Glutamatergic neuron (in vitro differentiated cells): ENCODE data around the gene FAM89A. TPM values are rescaled to one million over a fixed set of nuclear protein-coding genes. Genes with fewer than 3 reads are reported as not detected.
"Not testable (repeated sequence)": the region's sequence is repeated elsewhere in the genome, so short reads cannot be mapped to it uniquely, and the experiment has no call there.

ENCODE experiments used
- DNase-seq: peaks from one replicate; pipeline ENCODE4 v3.0.0; 2022
- H3K27ac Mint-ChIP-seq: one replicate; pipeline ENCODE4 v1.8.0; 2020; ENCODE audit warnings: mild to moderate bottlenecking, mixed read lengths, inconsistent platforms; ENCODE audit not compliant: unreplicated experiment
- H3K27me3 Mint-ChIP-seq: one replicate; pipeline ENCODE4 v1.8.0; 2020; ENCODE audit warnings: mild to moderate bottlenecking, moderate library complexity, mixed read lengths, inconsistent platforms; ENCODE audit not compliant: unreplicated experiment
- H3K36me3 Mint-ChIP-seq: one replicate; pipeline ENCODE4 v1.8.0; 2020; ENCODE audit warnings: mild to moderate bottlenecking, mixed read lengths, inconsistent platforms; ENCODE audit not compliant: unreplicated experiment
- H3K4me1 Mint-ChIP-seq: one replicate; pipeline ENCODE4 v1.8.0; 2020; ENCODE audit warnings: mild to moderate bottlenecking, low read depth, mixed read lengths, inconsistent platforms; ENCODE audit not compliant: unreplicated experiment
- H3K4me3 Mint-ChIP-seq: one replicate; pipeline ENCODE4 v1.8.0; 2020; ENCODE audit warnings: mild to moderate bottlenecking, mixed read lengths, inconsistent platforms; ENCODE audit not compliant: unreplicated experiment
- H3K9me3 Mint-ChIP-seq: one replicate; pipeline ENCODE4 v1.8.0; 2020; ENCODE audit warnings: mild to moderate bottlenecking, moderate library complexity, mixed read lengths, inconsistent platforms; ENCODE audit not compliant: unreplicated experiment
- total RNA-seq: library from RNA; stranded (reverse); fragmentation: NEBNext Ultra II Directional; extraction: Animal tissue kit (Norgen Biotek cat#: 25700); gene quantifications from one replicate; pipeline ENCODE4 v1.2.1, GENCODE V29; 2021; ENCODE audit not compliant: unreplicated experiment
- TF ChIP-seq, protein P1 (sequence below): fragments of 200-600 bp; sonication (generic); IDR thresholded peaks from one replicate; pipeline ENCODE4 v1.5.0; 2021; ENCODE audit not compliant: partially characterized antibody, unreplicated experiment

The FAM89A gene
- total RNA-seq, 1 donor from 2014 or later: 6.4 TPM

DNA sequence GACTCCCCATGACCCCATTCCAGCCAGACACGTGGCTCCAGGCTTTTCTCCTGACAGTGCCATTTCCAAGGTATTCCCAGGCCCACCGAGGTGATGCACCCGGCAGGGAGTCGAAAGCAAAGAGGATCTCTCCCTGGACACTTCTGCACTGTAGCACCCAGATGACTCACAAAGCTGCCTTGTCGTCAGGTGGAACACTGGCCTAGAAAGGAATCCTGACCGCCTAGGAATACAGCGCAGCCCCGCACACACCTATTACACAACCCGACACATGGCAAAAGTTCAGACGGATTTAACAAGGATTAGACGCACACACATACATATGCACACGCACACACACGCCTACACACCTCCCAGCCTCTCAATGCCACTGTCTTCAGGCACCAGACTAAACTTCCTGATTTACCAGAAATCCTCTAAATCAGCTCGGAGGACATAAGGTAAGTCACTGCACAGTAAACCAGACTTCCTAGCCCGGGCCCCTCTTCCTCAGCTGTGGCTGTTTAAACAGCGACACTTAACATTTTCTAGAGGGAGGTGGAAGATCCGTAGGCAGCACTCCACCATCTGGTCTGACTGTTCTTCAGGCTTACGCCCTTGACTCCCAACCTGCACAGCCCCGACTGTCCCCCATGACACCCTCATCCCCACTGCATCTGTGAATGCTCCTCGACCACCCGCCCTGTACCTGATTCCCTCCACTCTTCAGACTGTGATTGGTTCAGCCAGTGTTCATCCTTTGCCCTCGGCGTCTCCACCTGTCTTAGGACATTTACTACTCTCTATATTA is 12.7 kb downstream of the FAM89A start:
- no peak overlapping the region for H3K27ac Mint-ChIP-seq

DNA sequence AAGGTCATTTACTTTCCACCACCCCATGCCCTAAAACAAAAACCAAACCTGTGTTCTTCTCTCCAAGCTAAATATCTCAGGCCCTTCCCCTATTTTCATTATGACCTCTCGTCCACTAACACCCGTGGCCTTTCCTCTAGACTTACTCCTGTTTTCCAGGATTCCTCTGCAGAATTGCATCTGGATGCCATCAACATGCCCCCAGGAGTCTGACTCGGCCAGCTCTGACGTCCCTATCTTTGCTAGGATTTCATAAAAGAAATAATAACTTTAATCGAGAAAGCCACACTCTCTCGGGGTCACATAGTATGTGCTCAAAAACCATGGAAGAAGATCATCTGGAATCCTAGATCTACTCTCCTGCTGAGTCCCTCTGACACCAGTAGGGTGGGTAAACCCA is 13.5 kb downstream of the FAM89A start:
- Mint-ChIP-seq H3K9me3 (no peaks in the 10 kb centered on the region), H3K4me3 (no peak overlapping the region), H3K36me3 (peaks cover 9% of the 10 kb centered on the region), H3K27ac (no peak overlapping the region), H3K4me1 (no peaks in the 10 kb centered on the region), H3K27me3 (peaks cover 5% of the 10 kb centered on the region)
- TF ChIP-seq, protein P1, sequence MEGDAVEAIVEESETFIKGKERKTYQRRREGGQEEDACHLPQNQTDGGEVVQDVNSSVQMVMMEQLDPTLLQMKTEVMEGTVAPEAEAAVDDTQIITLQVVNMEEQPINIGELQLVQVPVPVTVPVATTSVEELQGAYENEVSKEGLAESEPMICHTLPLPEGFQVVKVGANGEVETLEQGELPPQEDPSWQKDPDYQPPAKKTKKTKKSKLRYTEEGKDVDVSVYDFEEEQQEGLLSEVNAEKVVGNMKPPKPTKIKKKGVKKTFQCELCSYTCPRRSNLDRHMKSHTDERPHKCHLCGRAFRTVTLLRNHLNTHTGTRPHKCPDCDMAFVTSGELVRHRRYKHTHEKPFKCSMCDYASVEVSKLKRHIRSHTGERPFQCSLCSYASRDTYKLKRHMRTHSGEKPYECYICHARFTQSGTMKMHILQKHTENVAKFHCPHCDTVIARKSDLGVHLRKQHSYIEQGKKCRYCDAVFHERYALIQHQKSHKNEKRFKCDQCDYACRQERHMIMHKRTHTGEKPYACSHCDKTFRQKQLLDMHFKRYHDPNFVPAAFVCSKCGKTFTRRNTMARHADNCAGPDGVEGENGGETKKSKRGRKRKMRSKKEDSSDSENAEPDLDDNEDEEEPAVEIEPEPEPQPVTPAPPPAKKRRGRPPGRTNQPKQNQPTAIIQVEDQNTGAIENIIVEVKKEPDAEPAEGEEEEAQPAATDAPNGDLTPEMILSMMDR: no peak
- DNase-seq: no peak

More for the DNA sequence above, 12.7 kb downstream of the FAM89A start:
- Mint-ChIP-seq H3K27me3 (peaks cover 5% of the 10 kb centered on the region), H3K36me3 (peaks cover 8% of the 10 kb centered on the region), H3K4me1 (no peaks in the 10 kb centered on the region), H3K9me3 (no peaks in the 10 kb centered on the region), H3K4me3 (no peak overlapping the region)
- TF ChIP-seq, protein P1: no peak
- no peak for DNase-seq

DNA sequence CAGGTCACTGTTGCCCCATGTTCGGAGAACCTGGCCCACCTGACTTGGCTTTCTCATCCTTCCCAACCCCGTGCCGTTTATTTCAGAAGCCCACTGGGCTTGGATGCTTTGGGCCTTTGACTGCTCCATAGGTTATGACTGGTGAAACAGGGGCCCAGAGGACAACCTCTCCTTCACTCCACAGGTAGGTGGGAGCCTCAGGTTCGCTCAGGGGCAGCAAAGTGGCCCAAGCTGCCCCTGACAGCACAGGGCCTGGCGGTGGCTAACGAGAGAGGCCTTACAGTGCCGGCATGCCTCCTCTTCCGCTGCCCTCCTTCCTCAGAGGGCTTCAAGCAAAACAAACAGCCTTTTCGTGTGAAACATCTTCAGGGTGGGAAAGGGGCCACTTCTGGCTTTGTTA is 16.9 kb downstream of the FAM89A start:
- DNase-seq: no peak
- H3K27me3 Mint-ChIP-seq: peaks cover 2% of the 10 kb centered on the region

DNA sequence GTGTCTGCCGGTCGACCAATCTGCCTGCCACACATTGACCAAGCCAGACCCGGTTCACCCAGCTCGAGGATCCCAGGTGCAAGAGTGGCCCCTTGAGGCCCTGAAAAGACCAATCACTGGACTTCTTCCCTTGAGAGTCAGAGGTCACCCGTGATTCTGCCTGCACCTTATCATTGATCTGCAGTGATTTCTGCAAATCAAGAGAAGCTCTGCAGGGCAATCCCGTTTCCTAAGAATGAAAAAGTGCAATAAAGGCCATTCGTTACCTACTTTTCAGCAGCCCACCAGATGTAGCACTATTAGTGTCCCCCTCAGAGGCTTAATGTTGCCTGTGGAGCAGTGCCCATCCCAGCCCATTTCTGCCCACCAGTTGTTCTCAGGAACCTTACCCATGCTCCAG is 17.5 kb downstream of the FAM89A start:
- not testable (repeated sequence) for H3K36me3 Mint-ChIP-seq, H3K4me1 Mint-ChIP-seq, H3K9me3 Mint-ChIP-seq, DNase-seq, H3K4me3 Mint-ChIP-seq, H3K27ac Mint-ChIP-seq, H3K27me3 Mint-ChIP-seq

More for the DNA sequence above, 16.9 kb downstream of the FAM89A start:
- Mint-ChIP-seq H3K36me3 (peaks cover 9% of the 10 kb centered on the region), H3K4me3 (no peak overlapping the region), H3K4me1 (no peaks in the 10 kb centered on the region), H3K9me3 (no peaks in the 10 kb centered on the region), H3K27ac (no peak overlapping the region)
- TF ChIP-seq, protein P1: no peak

DNA sequence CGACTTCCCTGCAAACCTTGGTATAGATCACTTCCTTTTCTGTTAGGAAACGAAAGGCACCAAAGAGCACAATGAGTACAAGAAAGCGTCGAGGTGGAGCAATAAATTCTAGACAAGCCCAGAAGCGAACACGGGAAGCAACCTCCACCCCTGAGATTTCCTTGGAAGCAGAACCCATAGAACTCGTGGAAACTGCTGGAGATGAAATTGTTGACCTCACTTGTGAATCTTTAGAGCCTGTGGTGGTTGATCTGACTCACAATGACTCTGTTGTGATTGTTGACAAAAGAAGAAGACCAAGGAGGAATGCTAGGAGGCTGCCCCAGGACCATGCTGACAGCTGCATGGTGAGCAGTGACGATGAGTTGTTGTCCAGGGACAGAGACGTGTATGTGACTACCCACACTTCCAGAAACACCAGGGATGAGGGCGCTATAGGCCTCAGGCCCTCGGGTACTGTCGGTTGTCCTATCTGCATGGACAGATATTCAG is 18.5 kb downstream of the FAM89A start:
- no peaks in the 10 kb centered on the region for H3K4me1 Mint-ChIP-seq
- TF ChIP-seq, protein P1: no peak
- H3K36me3 Mint-ChIP-seq: peaks cover 9% of the 10 kb centered on the region
- H3K9me3 Mint-ChIP-seq: no peaks in the 10 kb centered on the region
- no peak overlapping the region for H3K27ac Mint-ChIP-seq
- peaks cover 2% of the 10 kb centered on the region for H3K27me3 Mint-ChIP-seq
- H3K4me3 Mint-ChIP-seq: no peak overlapping the region
- no peak for DNase-seq
